AG10803 (cell line): Measurements from ENCODE around the gene ZC3H12C.

ENCODE experiments used
- DNase-seq: peaks from one replicate; pipeline ENCODE4 v3.0.0; 2010; ENCODE audit warnings: low read depth
- H3K4me3 ChIP-seq: 2 replicates; pipeline ENCODE4 v1.5.1; 2011; ENCODE audit warnings: mild to moderate bottlenecking, low read length, control low read depth
- TF ChIP-seq, protein P1 (sequence below): conservative IDR thresholded peaks from 2 replicates; pipeline ENCODE4 v1.5.1; 2011; ENCODE audit warnings: mild to moderate bottlenecking, low read length, control low read depth, inconsistent platforms

The ZC3H12C gene

DNA sequence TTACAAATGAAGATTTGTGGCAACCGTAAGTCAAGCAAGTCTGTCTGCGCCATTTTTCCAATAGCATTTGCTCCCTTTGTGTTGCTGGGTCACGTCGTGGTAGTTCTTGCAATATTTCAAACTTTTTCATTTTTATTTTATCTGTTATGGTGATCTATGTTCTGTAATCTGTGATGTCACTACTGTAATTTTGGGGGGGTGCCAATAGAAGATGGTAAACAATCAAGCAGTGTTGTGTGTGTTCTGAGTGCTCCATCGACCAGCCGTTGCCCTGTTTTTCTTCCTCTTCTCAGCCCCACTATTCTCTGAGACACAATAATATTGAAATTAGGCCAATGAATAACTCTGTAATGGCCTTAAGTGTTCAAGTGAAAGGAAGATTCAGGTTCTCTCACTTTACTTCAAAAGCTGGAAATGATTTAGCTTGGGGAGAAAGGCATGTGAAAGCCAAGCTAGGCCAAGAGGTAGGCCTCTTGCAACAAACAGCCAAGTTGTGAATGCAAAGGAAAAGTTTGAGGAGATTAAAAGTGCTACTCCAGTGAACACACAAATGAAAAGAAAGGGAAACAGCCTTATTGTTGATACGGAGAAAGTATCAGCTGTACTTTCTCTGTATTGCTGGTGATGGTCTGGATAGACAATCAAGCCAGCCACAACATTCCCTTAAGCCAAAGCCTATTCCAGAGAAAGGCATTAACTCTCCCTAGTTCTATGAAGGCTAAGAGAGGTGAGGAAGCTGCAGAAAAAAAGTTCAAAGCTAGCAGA lies 7.5 kb downstream of the ZC3H12C start:
- DNase-seq: peak; percentile 21
- TF ChIP-seq, protein P1, sequence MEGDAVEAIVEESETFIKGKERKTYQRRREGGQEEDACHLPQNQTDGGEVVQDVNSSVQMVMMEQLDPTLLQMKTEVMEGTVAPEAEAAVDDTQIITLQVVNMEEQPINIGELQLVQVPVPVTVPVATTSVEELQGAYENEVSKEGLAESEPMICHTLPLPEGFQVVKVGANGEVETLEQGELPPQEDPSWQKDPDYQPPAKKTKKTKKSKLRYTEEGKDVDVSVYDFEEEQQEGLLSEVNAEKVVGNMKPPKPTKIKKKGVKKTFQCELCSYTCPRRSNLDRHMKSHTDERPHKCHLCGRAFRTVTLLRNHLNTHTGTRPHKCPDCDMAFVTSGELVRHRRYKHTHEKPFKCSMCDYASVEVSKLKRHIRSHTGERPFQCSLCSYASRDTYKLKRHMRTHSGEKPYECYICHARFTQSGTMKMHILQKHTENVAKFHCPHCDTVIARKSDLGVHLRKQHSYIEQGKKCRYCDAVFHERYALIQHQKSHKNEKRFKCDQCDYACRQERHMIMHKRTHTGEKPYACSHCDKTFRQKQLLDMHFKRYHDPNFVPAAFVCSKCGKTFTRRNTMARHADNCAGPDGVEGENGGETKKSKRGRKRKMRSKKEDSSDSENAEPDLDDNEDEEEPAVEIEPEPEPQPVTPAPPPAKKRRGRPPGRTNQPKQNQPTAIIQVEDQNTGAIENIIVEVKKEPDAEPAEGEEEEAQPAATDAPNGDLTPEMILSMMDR: no peak
- H3K4me3 ChIP-seq: no peak overlapping the region

DNA sequence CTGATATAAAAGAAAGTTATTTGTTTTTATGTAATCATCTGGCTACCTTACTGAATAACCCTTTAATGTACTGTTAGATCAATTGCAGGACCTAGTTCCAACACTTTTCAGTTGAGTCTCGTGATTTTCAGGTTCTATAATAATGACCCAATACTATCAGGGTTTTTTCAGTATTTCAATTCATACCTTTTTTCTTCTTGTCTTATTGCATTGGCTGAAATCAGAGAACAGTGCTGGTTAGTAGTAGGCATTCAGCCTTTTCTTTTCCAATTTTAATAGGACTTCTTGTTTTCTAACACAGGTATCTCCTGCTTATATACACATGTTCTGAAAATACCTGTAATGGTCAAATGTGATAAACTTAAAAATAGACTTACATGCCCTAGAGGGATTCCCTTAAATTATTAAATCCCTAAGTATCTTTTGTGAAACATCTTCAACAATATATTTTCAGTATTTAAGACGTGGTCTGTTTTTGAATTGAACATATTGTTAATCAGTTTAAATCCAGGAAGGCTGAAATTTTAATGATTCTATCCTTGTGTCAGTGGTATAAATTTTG lies 13.6 kb downstream of the ZC3H12C start:
- no peak overlapping the region for H3K4me3 ChIP-seq
- TF ChIP-seq, protein P1: no peak

DNA sequence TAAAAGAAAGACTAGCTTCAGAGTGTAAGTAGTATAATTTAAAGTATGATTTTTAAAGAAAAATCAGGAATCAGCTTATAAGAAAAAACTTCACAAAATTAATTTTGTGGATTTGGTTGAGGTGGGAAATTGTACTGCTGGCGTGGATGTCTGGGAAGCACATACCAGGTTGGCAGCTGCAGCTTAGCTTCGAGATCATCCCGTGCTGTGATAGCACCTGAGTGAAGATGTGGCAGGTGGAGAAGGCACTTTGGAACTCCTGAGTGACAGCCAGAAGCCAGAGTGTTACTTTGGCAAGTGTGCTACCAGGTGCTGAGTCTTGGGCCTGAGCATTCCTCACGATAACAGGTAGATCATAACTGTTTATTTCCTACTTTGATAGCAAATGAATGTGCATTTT lies 17.7 kb downstream of the ZC3H12C start:
- H3K4me3 ChIP-seq: no peak overlapping the region
- no peak for DNase-seq
- TF ChIP-seq, protein P1: no peak

More for the DNA sequence above, 13.6 kb downstream of the ZC3H12C start:
- no peak for DNase-seq

DNA sequence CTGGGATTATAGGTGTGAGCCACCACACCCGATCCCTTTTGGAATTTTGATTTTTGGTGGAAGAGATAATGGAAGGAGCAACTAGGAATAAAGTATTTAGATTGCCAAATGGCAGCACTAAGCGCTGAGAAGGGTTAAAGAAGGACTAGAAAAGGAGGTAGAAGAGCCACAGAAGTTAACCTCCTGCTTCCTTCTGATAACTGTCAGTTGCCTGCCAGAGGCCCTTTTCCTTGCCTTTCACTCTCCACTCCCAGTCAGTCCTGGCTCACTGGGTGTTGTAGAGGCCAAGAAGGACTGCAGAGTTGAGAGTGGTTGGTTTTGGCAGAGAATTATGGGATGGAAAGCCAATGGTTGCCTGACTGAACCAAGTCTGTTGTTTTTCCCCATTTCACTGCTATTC lies 19.3 kb downstream of the ZC3H12C start:
- no peak for DNase-seq
- TF ChIP-seq, protein P1: no peak
- H3K4me3 ChIP-seq: no peak overlapping the region

DNA sequence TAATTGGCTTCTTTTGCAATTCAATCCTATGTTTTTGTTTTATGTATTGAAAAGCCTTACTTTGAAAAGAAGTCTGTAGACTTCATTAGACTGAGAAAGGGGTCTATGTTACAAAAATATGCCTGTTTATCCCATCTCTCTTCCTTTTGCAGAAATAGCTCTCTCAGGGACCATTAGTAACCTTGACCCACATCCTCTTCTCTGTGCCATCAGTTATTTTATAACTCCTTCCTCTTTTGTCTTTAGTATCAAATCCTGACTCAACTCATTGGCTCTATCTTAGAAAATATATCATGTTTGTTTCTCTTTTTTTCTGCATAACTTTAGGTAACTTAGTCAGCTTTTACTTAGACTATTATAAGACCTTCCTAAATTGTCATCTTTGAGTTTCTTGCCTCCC lies 20.3 kb downstream of the ZC3H12C start:
- no peak overlapping the region for H3K4me3 ChIP-seq
- no peak for DNase-seq
- TF ChIP-seq, protein P1: no peak

DNA sequence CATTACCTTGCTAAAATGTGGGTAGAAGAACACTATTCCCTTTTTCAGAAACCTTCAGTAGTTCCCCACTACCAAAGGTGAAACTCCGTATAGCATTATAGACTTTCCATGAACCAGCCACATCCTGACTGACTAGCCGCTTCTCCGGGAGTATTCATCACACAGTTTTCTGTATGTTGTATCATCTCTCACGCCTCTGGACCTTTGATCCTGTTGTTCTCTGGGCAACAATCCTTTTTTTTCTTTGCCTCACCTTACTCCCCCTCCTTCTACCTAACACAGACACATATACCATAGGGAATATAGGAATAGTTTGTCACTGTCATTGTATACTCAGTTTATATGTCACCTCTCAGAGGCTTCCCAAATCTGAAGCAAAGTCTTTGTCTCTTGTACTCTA lies 20.8 kb downstream of the ZC3H12C start:
- DNase-seq: no peak
- H3K4me3 ChIP-seq: no peak overlapping the region
- TF ChIP-seq, protein P1: no peak

DNA sequence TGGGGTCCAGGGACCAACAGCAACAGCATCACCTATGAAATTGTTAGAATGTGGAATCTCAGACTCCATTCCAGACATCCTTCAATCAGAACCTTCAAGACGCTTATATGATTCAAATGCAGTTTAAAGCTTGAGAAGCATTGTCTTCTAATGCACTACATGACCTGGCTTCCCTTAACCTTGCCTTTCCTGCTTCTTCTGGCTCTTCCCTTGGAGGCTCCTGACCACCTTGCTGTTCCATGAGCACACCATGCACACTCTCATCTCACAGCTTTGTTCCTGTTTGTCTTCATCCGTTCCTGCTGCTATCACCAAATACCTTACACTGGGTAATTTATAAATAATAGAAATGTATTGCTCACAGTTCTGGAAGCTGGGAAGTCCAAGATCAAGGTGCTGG lies 26.1 kb downstream of the ZC3H12C start:
- TF ChIP-seq, protein P1: no peak
- no peak for DNase-seq
- H3K4me3 ChIP-seq: no peak overlapping the region
